ENCODE results near the gene LRP5. TPM values are rescaled to one million over a fixed set of nuclear protein-coding genes. Genes with fewer than 3 reads are reported as not detected.

LRP5 gene
- total RNA-seq, 1 experiment from 2014 or later = 55.2 TPM

- TF ChIP-seq, protein P1, sequence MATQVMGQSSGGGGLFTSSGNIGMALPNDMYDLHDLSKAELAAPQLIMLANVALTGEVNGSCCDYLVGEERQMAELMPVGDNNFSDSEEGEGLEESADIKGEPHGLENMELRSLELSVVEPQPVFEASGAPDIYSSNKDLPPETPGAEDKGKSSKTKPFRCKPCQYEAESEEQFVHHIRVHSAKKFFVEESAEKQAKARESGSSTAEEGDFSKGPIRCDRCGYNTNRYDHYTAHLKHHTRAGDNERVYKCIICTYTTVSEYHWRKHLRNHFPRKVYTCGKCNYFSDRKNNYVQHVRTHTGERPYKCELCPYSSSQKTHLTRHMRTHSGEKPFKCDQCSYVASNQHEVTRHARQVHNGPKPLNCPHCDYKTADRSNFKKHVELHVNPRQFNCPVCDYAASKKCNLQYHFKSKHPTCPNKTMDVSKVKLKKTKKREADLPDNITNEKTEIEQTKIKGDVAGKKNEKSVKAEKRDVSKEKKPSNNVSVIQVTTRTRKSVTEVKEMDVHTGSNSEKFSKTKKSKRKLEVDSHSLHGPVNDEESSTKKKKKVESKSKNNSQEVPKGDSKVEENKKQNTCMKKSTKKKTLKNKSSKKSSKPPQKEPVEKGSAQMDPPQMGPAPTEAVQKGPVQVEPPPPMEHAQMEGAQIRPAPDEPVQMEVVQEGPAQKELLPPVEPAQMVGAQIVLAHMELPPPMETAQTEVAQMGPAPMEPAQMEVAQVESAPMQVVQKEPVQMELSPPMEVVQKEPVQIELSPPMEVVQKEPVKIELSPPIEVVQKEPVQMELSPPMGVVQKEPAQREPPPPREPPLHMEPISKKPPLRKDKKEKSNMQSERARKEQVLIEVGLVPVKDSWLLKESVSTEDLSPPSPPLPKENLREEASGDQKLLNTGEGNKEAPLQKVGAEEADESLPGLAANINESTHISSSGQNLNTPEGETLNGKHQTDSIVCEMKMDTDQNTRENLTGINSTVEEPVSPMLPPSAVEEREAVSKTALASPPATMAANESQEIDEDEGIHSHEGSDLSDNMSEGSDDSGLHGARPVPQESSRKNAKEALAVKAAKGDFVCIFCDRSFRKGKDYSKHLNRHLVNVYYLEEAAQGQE (IDR thresholded peaks at IDR 0.05; ENCODE audit: low read depth) = no peak
- TF ChIP-seq ZBTB33 (IDR thresholded peaks at IDR 0.05; ENCODE audit: extremely low read depth, insufficient replicate concordance, low read length) (no peak), MAX (IDR thresholded peaks at IDR 0.05) (no peak), FOSL1 (IDR thresholded peaks at IDR 0.05; ENCODE audit: low read depth) (no peak)
- TF ChIP-seq, protein P2, sequence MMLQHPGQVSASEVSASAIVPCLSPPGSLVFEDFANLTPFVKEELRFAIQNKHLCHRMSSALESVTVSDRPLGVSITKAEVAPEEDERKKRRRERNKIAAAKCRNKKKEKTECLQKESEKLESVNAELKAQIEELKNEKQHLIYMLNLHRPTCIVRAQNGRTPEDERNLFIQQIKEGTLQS (IDR thresholded peaks at IDR 0.05) = no peak
Measured at GRCh38 chr11:68381716-68382115, 69.3 kb downstream of the LRP5 start (continued).

DNA sequence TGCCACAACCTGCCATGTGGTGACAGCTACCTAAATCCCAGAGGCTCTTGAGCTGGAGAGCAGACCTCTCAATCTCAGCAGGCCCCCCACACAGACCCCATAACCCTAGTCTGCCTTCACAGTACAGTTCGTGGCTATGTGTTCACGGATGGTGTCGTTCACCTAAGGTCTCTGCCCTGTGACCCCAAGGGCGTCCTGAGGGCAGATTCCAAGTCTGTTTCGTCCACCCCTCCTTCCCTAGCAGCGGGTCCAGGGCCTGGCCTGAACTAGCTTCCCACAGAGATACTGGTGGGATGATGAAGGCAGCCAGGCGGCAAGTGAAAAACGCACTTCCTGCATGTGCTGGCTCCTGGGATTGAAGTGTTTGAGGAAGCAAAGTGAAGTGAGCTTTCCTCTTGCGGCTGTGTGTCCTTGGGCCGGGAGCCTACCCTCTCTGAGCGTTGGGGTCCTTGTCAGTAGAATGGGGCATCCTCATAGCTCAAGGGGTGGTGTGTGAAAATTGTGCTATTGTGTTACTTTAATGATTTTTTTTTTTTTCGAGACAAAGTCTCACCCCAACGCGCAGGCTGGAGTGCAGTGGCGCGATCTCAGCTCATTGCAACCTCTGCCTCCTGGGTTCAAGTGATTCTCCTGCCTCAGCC is 70.1 kb downstream of the LRP5 start:
- H4K20me1 ChIP-seq (ENCODE audit: insufficient read depth) = no peaks in the 10 kb centered on the region
- no peak overlapping the region for H3K9ac ChIP-seq (ENCODE audit: low read length)
- peaks cover 9% of the 10 kb centered on the region; the same call in 1 of the 2 replicates for H3K79me2 ChIP-seq (ENCODE audit: insufficient read depth, low read length)
- intact Hi-C loops (cut with micrococcal nuclease) = loop anchor here (10.0 kb wide), 1 partner anchor 68 kb away; the partner anchor contains the start of gene LRP5
- H3K36me3 ChIP-seq (ENCODE audit: control insufficient read depth in 1 of 2, insufficient read depth in 2 of 2, low read length in 2 of 2) = peaks cover 0 to 3% of the 10 kb centered on the region in 2 experiments; a peak in 1 of 4 replicates
- no peak for DNase-seq (ENCODE audit: low read depth, low spot score)
- no TSS peak for BruUV-seq (replicated peaks)
- H3K4me2 ChIP-seq (ENCODE audit: low read length) = no peak overlapping the region
- H2AFZ ChIP-seq (ENCODE audit: low read depth, low read length, poor library complexity, severe bottlenecking) = no peak overlapping the region
- no peaks in the 10 kb centered on the region for H3K9me2 ChIP-seq (ENCODE audit: insufficient read depth)
- ChIA-PET RAD21 (ENCODE audit: low non-redundant PET in 1 of 2, low total read pairs in 2 of 2, uncharacterized antibody in 2 of 2, unreplicated experiment in 2 of 2) (interaction anchor here (1.0 to 1.3 kb wide), 2 partner anchors 125 kb away, joined by 3 read pairs; no protein-coding TSS in a partner anchor), CTCF (no interaction called here), POLR2A (no interaction called here)
- no peaks in the 10 kb centered on the region for H3K27me3 ChIP-seq (ENCODE audit: insufficient read depth, low read length)
- H3K9me3 ChIP-seq (ENCODE audit: control insufficient read depth in 1 of 2, insufficient read depth in 1 of 2, low read depth in 1 of 2, low read length in 2 of 2) = no peaks in the 10 kb centered on the region
- no peak for ATAC-seq
- no peaks in the 10 kb centered on the region; a peak in 1 of 4 replicates for H3K4me1 ChIP-seq (ENCODE audit: control insufficient read depth in 1 of 2, insufficient read depth in 2 of 2, low read length in 2 of 2)
- H3K4me3 ChIP-seq (replicated peaks in 1 of 2; ENCODE audit: low read depth in 1 of 2, low read length in 2 of 2) = no peak overlapping the region
- H3K27ac ChIP-seq (ENCODE audit: low read depth, low read length) = no peak overlapping the region
- TF ChIP-seq POLR2AphosphoS5 (IDR thresholded peaks at IDR 0.05; ENCODE audit: low read depth, low read length) (no peak), EZH2 (IDR thresholded peaks at IDR 0.05) (no peak), RAD21 (IDR thresholded peaks at IDR 0.05; ENCODE audit: low read depth) (no peak), MAX (IDR thresholded peaks at IDR 0.05) (no peak), ZNF274 (IDR thresholded peaks at IDR 0.05; ENCODE audit: low read depth, low read length) (no peak), CBX3 (IDR thresholded peaks at IDR 0.05; ENCODE audit: low read depth) (no peak), SP1 (IDR thresholded peaks at IDR 0.05; ENCODE audit: low read depth) (no peak), EZH2phosphoT487 (IDR thresholded peaks at IDR 0.05; ENCODE audit: borderline replicate concordance) (no peak), ELF1 (IDR thresholded peaks at IDR 0.05; ENCODE audit: borderline replicate concordance, low read depth) (no peak), ZBTB33 (IDR thresholded peaks at IDR 0.05; ENCODE audit: extremely low read depth, insufficient replicate concordance, low read length) (no peak), CEBPB (IDR thresholded peaks at IDR 0.05; ENCODE audit: low read depth) (no peak), FOSL1 (IDR thresholded peaks at IDR 0.05; ENCODE audit: low read depth) (no peak), POLR2A (IDR thresholded peaks at IDR 0.05; ENCODE audit: borderline replicate concordance, extremely low read depth, insufficient read depth, insufficient read length) (no peak)
- TF ChIP-seq, protein P2 (IDR thresholded peaks at IDR 0.05) = no peak

Measured in HCT116 (cell line).